Adipocyte (in vitro differentiated cells): ENCODE results near the gene DNAH10.

Experiments
- DNase-seq: peaks from one replicate; pipeline ENCODE4 v3.0.0-alpha.2; 2015; ENCODE audit warnings: low read depth
- H3K27me3 ChIP-seq: replicated peaks from 2 replicates; pipeline ENCODE4 v1.7.0; 2013; ENCODE audit warnings: mild to moderate bottlenecking, low read length, moderate library complexity; ENCODE audit not compliant: control insufficient read depth, insufficient read depth
- H3K36me3 ChIP-seq: 2 replicates; pipeline ENCODE4 v1.7.0; 2013; ENCODE audit warnings: low read length, mild to moderate bottlenecking, moderate library complexity; ENCODE audit not compliant: control insufficient read depth, insufficient read depth, severe bottlenecking
- H3K4me1 ChIP-seq: 2 replicates; pipeline ENCODE4 v1.7.0; 2013; ENCODE audit warnings: mild to moderate bottlenecking, low read length, moderate library complexity; ENCODE audit not compliant: control insufficient read depth, insufficient read depth
- H3K4me3 ChIP-seq: 2 replicates; pipeline ENCODE4 v1.7.0; 2013; ENCODE audit warnings: mild to moderate bottlenecking, low read length, moderate library complexity
- H3K9ac ChIP-seq: 2 replicates; pipeline ENCODE4 v1.7.0; 2013; ENCODE audit warnings: mild to moderate bottlenecking, low read length, moderate library complexity
- H3K9me3 ChIP-seq: 2 replicates; pipeline ENCODE4 v1.7.0; 2013; ENCODE audit warnings: mild to moderate bottlenecking, low read length, moderate library complexity; ENCODE audit not compliant: control insufficient read depth

DNAH10 gene

GRCh38 chr12:123888989-123889388 lies 126.9 kb downstream of the DNAH10 start:
- no peak overlapping the region for H3K4me3 ChIP-seq
- no peak for DNase-seq
- peaks cover 47% of the 10 kb centered on the region for H3K27me3 ChIP-seq
- H3K9me3 ChIP-seq, result peaks cover 6% of the 10 kb centered on the region
- no peaks in the 10 kb centered on the region for H3K4me1 ChIP-seq
- H3K9ac ChIP-seq, result no peak overlapping the region
- no peaks in the 10 kb centered on the region for H3K36me3 ChIP-seq

- no peak overlapping the region for H3K4me3 ChIP-seq
- H3K9ac ChIP-seq, result no peak overlapping the region
- H3K27me3 ChIP-seq, result peaks cover 43% of the 10 kb centered on the region
- no peak for DNase-seq
- H3K9me3 ChIP-seq, result no peaks in the 10 kb centered on the region
- no peaks in the 10 kb centered on the region for H3K4me1 ChIP-seq
- H3K36me3 ChIP-seq, result no peaks in the 10 kb centered on the region
Observed at GRCh38 chr12:123889848-123890535, 127.9 kb downstream of the DNAH10 start.

GRCh38 chr12:123890536-123890902 lies 128.4 kb downstream of the DNAH10 start:
- Histone ChIP-seq H3K9me3 (no peaks in the 10 kb centered on the region), H3K27me3 (peaks cover 43% of the 10 kb centered on the region), H3K36me3 (no peaks in the 10 kb centered on the region), H3K9ac (no peak overlapping the region), H3K4me1 (no peaks in the 10 kb centered on the region), H3K4me3 (no peak overlapping the region)
- DNase-seq, result no peak

- no peak for DNase-seq
- Histone ChIP-seq H3K27me3 (peaks cover 42% of the 10 kb centered on the region), H3K36me3 (no peaks in the 10 kb centered on the region), H3K9ac (no peak overlapping the region), H3K4me1 (no peaks in the 10 kb centered on the region), H3K4me3 (no peak overlapping the region), H3K9me3 (no peaks in the 10 kb centered on the region)
Observed at GRCh38 chr12:123891011-123891410, 128.9 kb downstream of the DNAH10 start.

GRCh38 chr12:123891516-123892179 lies 129.5 kb downstream of the DNAH10 start:
- Histone ChIP-seq H3K36me3 (no peaks in the 10 kb centered on the region), H3K27me3 (peaks cover 36% of the 10 kb centered on the region), H3K9ac (no peak overlapping the region), H3K4me1 (peaks cover 6% of the 10 kb centered on the region), H3K4me3 (no peak overlapping the region), H3K9me3 (no peaks in the 10 kb centered on the region)
- no peak for DNase-seq

- no peak for DNase-seq
- no peak overlapping the region for H3K9ac ChIP-seq
- no peaks in the 10 kb centered on the region for H3K36me3 ChIP-seq
- no peaks in the 10 kb centered on the region for H3K9me3 ChIP-seq
- H3K27me3 ChIP-seq, result peaks cover 31% of the 10 kb centered on the region
- H3K4me1 ChIP-seq, result peaks cover 7% of the 10 kb centered on the region
- H3K4me3 ChIP-seq, result no peak overlapping the region
Observed at GRCh38 chr12:123892180-123892559, 130.1 kb downstream of the DNAH10 start.

GRCh38 chr12:123892853-123893252 lies 130.8 kb downstream of the DNAH10 start:
- no peak for DNase-seq
- no peaks in the 10 kb centered on the region for H3K9me3 ChIP-seq
- peaks cover 7% of the 10 kb centered on the region for H3K4me1 ChIP-seq
- peaks cover 27% of the 10 kb centered on the region for H3K27me3 ChIP-seq
- H3K4me3 ChIP-seq, result no peak overlapping the region
- H3K9ac ChIP-seq, result no peak overlapping the region
- no peaks in the 10 kb centered on the region for H3K36me3 ChIP-seq

GRCh38 chr12:123893276-123893675 lies 131.2 kb downstream of the DNAH10 start:
- Histone ChIP-seq H3K36me3 (no peaks in the 10 kb centered on the region), H3K4me3 (no peak overlapping the region), H3K9me3 (no peaks in the 10 kb centered on the region), H3K27me3 (peaks cover 27% of the 10 kb centered on the region), H3K4me1 (peaks cover 7% of the 10 kb centered on the region), H3K9ac (no peak overlapping the region)
- DNase-seq, result no peak

GRCh38 chr12:123894823-123895345 lies 132.8 kb downstream of the DNAH10 start:
- Histone ChIP-seq H3K9ac (no peak overlapping the region), H3K36me3 (no peaks in the 10 kb centered on the region), H3K4me3 (no peak overlapping the region), H3K4me1 (peaks cover 7% of the 10 kb centered on the region), H3K9me3 (no peaks in the 10 kb centered on the region), H3K27me3 (peaks cover 18% of the 10 kb centered on the region)
- no peak for DNase-seq

- no peak overlapping the region for H3K4me3 ChIP-seq
Observed at GRCh38 chr12:123895451-123895850, 133.3 kb downstream of the DNAH10 start.

GRCh38 chr12:123896767-123897166 lies 134.7 kb downstream of the DNAH10 start:
- Histone ChIP-seq H3K4me1 (peaks cover 7% of the 10 kb centered on the region), H3K27me3 (peaks cover 12% of the 10 kb centered on the region), H3K9me3 (no peaks in the 10 kb centered on the region), H3K36me3 (no peaks in the 10 kb centered on the region), H3K9ac (peak overlapping the region; percentile 63), H3K4me3 (peak overlapping the region; percentile 77)
- peak; percentile 97 for DNase-seq

More at GRCh38 chr12:123895451-123895850, 133.3 kb downstream of the DNAH10 start:
- no peak for DNase-seq
- Histone ChIP-seq H3K36me3 (no peaks in the 10 kb centered on the region), H3K4me1 (peaks cover 7% of the 10 kb centered on the region), H3K9me3 (no peaks in the 10 kb centered on the region), H3K27me3 (peaks cover 17% of the 10 kb centered on the region), H3K9ac (no peak overlapping the region)
